ENCODE measurements around the gene REXO2.

REXO2 gene

DNA sequence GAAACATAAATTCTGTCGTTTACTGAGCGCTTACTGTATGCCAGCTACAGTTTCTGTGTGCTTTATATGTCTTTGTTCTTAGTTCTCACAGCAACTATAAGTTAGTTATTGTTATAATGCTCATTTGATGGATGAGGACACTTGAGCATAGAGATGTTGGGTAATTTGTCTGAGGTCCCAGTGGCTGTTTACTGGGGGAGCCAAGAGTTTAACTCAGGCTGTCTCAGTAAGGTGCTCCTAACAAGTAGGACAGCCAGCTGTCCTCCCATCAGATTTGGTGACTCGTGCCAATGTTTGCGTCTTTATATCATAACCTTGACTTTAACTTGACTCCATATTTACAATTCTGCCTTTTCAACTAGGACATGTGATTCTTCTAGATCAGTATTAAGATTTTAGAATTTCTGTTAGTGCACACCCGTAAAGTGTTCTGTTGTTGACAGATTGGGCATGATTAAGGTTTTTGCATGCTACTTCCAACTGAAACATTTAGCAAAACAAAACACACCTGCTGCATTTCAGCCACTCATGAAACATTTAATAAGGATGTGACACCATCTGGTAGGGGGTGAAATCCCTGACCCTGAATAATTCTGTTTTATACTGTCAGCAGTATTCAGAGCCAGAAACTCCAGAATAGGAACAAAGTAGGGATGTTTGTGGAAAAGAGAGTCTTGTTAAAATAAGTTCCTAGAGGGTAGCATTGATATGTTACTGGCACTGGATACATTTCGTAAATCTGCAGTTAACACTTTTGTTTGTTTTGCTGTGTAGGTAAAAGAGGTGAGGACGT, 1.9 kb downstream of the REXO2 start:
- no peak for DNase-seq

GRCh38 chr11:114441921-114442320, 2.7 kb downstream of the REXO2 start:
- DNase-seq = no peak

GRCh38 chr11:114442536-114442935, 3.3 kb downstream of the REXO2 start:
- no peak for DNase-seq

- no peak for DNase-seq
Measured at GRCh38 chr11:114447444-114447843, 8.2 kb downstream of the REXO2 start.

- DNase-seq = no peak
Measured at GRCh38 chr11:114447892-114448291, 8.6 kb downstream of the REXO2 start.

GRCh38 chr11:114448749-114449482, 9.6 kb downstream of the REXO2 start:
- DNase-seq = no peak

- no peak for DNase-seq
Measured at GRCh38 chr11:114449845-114450244, 10.6 kb downstream of the REXO2 start.

DNA sequence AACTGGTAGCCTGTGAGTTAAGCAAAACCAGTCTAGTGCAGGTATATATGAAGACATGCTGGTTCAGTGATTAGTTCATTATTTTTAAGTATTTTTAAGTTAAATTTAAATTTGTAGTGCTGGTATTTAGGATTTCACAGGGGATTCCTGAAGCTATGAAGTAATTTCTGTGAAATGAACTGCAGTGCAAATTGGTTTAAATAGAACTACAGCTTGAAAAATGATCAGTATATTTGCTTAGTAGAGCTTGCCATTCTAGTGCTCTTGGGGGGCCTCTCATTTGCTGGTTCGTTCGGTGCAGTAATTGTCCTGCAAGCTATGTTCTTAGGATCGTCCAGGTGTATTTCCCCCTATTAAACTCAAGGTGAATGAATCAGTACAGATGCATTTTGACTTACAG, 13.1 kb downstream of the REXO2 start:
- no peak for DNase-seq

- DNase-seq = no peak
Measured at GRCh38 chr11:114463999-114464398, 24.7 kb downstream of the REXO2 start.

DNA sequence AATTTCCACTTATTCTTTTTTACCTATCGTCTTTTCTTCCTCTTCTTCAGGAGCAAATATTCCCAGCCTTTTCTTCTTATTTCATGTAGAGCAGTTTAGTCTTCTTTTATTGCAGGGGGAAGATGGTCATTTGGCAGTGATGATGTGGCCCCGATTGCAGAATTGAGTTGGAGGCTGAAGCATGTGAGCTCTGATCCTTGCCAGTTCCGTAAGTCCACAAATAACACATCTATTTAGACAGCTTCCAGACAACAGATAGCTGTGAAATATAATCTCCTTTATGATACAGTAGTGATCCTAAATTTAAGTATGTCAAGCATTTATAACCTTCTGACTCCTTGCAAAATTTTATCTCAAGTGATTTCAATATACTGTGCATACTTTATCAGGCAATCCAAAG, 27.5 kb downstream of the REXO2 start:
- no peak for DNase-seq

GRCh38 chr11:114472661-114473060, 33.4 kb downstream of the REXO2 start:
- DNase-seq = no peak

DNA sequence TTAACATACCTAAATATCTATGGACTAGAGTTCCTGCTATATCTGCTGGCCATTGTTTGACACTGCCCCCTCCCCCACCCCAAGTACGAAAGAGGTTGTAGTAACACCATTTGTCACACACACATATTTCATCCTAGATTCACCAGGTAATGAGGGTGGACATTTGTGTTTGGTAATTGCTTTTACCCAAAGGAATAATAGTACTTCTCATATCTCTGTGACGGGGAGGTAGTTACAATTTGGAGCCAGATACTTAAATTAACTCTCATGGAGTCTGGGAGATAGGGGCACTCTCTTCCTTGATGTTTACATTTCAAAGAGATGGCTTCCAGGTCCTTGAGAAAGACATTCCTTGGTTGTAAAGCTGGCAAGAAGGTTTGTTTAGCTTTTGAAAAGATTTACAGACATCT, 38.7 kb downstream of the REXO2 start:
- no peak for DNase-seq

- DNase-seq = no peak
Measured at GRCh38 chr11:114478768-114479167, 39.5 kb downstream of the REXO2 start.

DNA sequence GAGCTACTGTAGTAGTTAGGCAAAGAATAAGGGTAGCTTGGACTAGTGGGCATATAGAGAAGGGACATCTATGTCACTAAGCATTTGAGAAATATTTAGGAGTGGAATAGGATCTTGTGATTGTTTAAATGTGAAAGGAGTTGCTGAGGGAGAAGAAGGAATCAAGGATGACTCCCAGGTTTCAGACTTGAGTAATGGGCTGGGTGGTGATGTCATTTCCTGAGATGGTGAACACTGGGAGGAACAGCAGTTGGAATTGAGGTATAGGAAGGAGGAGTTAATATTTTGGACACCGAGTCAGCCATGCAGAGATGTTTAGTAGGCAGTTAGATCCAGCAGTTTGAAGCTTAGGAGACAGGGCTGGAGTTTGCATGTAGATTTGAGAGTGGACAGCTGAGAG, 40.1 kb downstream of the REXO2 start:
- DNase-seq = no peak

DNA sequence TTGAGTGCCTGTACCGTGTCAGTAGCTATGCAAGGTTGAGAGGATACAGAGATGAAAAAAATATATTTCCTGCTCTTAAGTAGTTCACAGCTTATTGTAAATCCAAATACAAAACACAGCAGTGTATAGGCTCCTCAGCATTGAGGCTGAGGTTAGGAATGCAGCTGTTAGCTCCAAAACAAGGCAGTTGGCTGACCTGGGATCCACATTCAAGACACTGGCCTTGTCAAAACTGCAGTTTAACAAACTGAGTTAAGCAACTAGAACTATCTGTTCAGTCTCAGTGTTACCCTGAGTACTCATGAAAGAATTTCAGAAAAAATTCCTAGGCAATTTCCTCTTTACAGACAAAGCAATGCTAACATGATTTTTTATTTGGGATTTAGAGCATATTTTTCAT, 42.8 kb downstream of the REXO2 start:
- no peak for DNase-seq

GRCh38 chr11:114483929-114484328, 44.7 kb downstream of the REXO2 start:
- no peak for DNase-seq

GRCh38 chr11:114496915-114497314, 57.6 kb downstream of the REXO2 start:
- no peak for DNase-seq

- no peak for DNase-seq
Measured at GRCh38 chr11:114499756-114500155, 60.5 kb downstream of the REXO2 start.

Measured in stimulated activated CD4-positive, alpha-beta T cell treated with anti-CD3 and anti-CD28 coated beads, Interleukin-4, amount 100 ng/mL, for 24 hours (primary cell).